K562 (cell line): ENCODE data around the gene NMT1. TPM values are rescaled to one million over a fixed set of nuclear protein-coding genes. Genes with fewer than 3 reads are reported as not detected.

Experiments
- BHLHE40 ChIP-seq: IDR thresholded peaks from 2 replicates; pipeline ENCODE4 v1.6.1; 2011; ENCODE audit warnings: low read length, improper control_type of control experiment
- CC2D1A ChIP-seq: fragments of 450-650 bp; IDR thresholded peaks from 2 replicates; pipeline ENCODE4 v1.6.1; 2017; ENCODE audit warnings: mild to moderate bottlenecking
- CUX1 ChIP-seq: fragments of 200-800 bp; sonication (Bioruptor generic); IDR thresholded peaks from 2 replicates; pipeline ENCODE4 v1.6.1; 2016; ENCODE audit warnings: missing genetic modification characterization, missing compliant biosample characterization
- FOXA3 ChIP-seq, 2 experiments: fragments of 450-650 bp in 1 of 2; sonication (generic) in 1 of 2; formaldehyde crosslinking; IDR thresholded peaks in 1 of 2; conservative IDR thresholded peaks in 1 of 2; 2 replicates each; pipeline versions ENCODE4 v1.4.0 to v1.8.0; 2020 to 2022; ENCODE audit warnings: mild to moderate bottlenecking in 2 of 2, missing genetic modification reagents in 1 of 2
- GABPB2 ChIP-seq: fragments of 250-450 bp; sonication (Bioruptor Pico); conservative IDR thresholded peaks from 2 replicates; pipeline ENCODE4 v1.5.1; 2021; ENCODE audit warnings: mild to moderate bottlenecking
- KDM2B ChIP-seq: fragments of 250-450 bp; sonication (Bioruptor Pico); IDR thresholded peaks from 2 replicates; pipeline ENCODE4 v1.8.0; 2021; ENCODE audit warnings: mild to moderate bottlenecking, moderate library complexity
- MBD2 ChIP-seq: sonication (generic); IDR thresholded peaks from 2 replicates; pipeline ENCODE4 v1.6.1; 2016; ENCODE audit warnings: low read depth, borderline replicate concordance
- MTA1 ChIP-seq: fragments of 450-650 bp; IDR thresholded peaks from 2 replicates; pipeline ENCODE4 v1.6.1; 2017; ENCODE audit warnings: borderline replicate concordance
- POLR2AphosphoS5 ChIP-seq: IDR thresholded peaks from 2 replicates; pipeline ENCODE4 v1.6.1; 2011; ENCODE audit warnings: mild to moderate bottlenecking, low read depth, low read length, moderate library complexity; ENCODE audit not compliant: control insufficient read depth, insufficient read depth
- RBM17 ChIP-seq: fragments of 200-400 bp; formaldehyde crosslinking; IDR thresholded peaks from 2 replicates; pipeline ENCODE4 v1.6.1; 2017; ENCODE audit warnings: low read depth, mild to moderate bottlenecking, low read length, borderline replicate concordance
- SIN3B ChIP-seq: fragments of 450-650 bp; IDR thresholded peaks from 2 replicates; pipeline ENCODE4 v1.6.1; 2017; ENCODE audit warnings: low read depth, mild to moderate bottlenecking, moderate library complexity
- TBP ChIP-seq: optimal IDR thresholded peaks from 2 replicates; pipeline ENCODE3; 2011; ENCODE audit warnings: low read depth, low read length, improper control_type of control experiment
- TEAD2 ChIP-seq: fragments of 450-650 bp; IDR thresholded peaks from 2 replicates; pipeline ENCODE4 v1.6.1; 2016; ENCODE audit warnings: missing genetic modification characterization, control low read depth, missing compliant biosample characterization
- ZNF212 ChIP-seq: fragments of 450-650 bp; formaldehyde crosslinking; IDR thresholded peaks from 2 replicates; pipeline ENCODE4 v1.4.0; 2020; ENCODE audit warnings: mild to moderate bottlenecking
- polyA plus RNA-seq, 8 experiments: library from polyadenylated mRNA; depleted of rRNA in 4 of 8; stranded (reverse) in 5 of 8; unstranded in 3 of 8; fragments of >200 nt; fragmentation: Nextera tagmentation in 2 of 8; fragmentation: Illumina TruSeq in 1 of 8; extraction: Ambion mirVana in 2 of 8; extraction: Trizol in 1 of 8; gene quantifications; 2 replicates each; pipeline versions ENCODE4 v1.2.1 to v1.2.3, GENCODE V29; 2011 to 2014; ENCODE audit warnings: inconsistent platforms in 1 of 8, missing spikeins in 1 of 8
- total RNA-seq, 7 experiments: library from RNA; depleted of rRNA in 6 of 7; stranded (reverse); fragments of >200 nt in 6 of 7; fragmentation: Illumina TruSeq in 2 of 7; extraction: Trizol in 2 of 7; gene quantifications; 2 replicates each; pipeline versions ENCODE4 v1.2.1 to v1.2.3, GENCODE V29; 2011 to 2021; ENCODE audit warnings: low replicate concordance in 1 of 7
- TF ChIP-seq, protein P1 (sequence below): fragments of 450-650 bp; conservative IDR thresholded peaks from 2 replicates; pipeline ENCODE4 v1.6.1; 2016; ENCODE audit warnings: missing genetic modification characterization, low read depth, mild to moderate bottlenecking, control low read depth, missing compliant biosample characterization
- TF ChIP-seq, protein P2 (sequence below): sonication (generic); IDR thresholded peaks from 2 replicates; pipeline ENCODE4 v1.6.1; 2016
- TF ChIP-seq, protein P3 (sequence below): IDR thresholded peaks from 2 replicates; pipeline ENCODE4 v1.6.1; 2011; ENCODE audit not compliant: insufficient read length; ENCODE audit errors: extremely low read depth

Gene NMT1
- total and polyA plus RNA-seq, 9 of the 15 experiments (the other 6 are each of a cell fraction or from before 2014, with no cell fraction given): 86.7 to 569 (median 213) TPM

GRCh38 chr17:45135192-45135977 is 74.3 kb downstream of the NMT1 start, which contains the start of gene ACBD4 (continued):
- TF ChIP-seq CUX1 (CRISPR knock-in tag) (peak; percentile 94; the same call in 1 of the 2 replicates), BHLHE40 (0 out of 2 replicates have a peak, but pooled peaks have one; percentile 26), MBD2 (peak; percentile 95), FOXA3 (CRISPR knock-in tag; conservative IDR thresholded peaks at IDR 0.05 in 1 of 2, IDR thresholded peaks at IDR 0.05 in 1 of 2) (peak in 1 of 2 experiments; percentile 49; a peak in 2 of 4 replicates), TEAD2 (no peak), GABPB2 (CRISPR knock-in tag) (no peak), SIN3B (no peak), CC2D1A (peak; percentile 96), KDM2B (CRISPR knock-in tag) (no peak), POLR2AphosphoS5 (peak; percentile 53), RBM17 (no peak), ZNF212 (CRISPR knock-in tag) (no peak), TBP (peak; percentile 19), MTA1 (0 out of 2 replicates have a peak, but pooled peaks have one; percentile 9)
- TF ChIP-seq, protein P1, sequence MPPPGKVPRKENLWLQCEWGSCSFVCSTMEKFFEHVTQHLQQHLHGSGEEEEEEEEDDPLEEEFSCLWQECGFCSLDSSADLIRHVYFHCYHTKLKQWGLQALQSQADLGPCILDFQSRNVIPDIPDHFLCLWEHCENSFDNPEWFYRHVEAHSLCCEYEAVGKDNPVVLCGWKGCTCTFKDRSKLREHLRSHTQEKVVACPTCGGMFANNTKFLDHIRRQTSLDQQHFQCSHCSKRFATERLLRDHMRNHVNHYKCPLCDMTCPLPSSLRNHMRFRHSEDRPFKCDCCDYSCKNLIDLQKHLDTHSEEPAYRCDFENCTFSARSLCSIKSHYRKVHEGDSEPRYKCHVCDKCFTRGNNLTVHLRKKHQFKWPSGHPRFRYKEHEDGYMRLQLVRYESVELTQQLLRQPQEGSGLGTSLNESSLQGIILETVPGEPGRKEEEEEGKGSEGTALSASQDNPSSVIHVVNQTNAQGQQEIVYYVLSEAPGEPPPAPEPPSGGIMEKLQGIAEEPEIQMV (tag): no peak
- TF ChIP-seq, protein P2, sequence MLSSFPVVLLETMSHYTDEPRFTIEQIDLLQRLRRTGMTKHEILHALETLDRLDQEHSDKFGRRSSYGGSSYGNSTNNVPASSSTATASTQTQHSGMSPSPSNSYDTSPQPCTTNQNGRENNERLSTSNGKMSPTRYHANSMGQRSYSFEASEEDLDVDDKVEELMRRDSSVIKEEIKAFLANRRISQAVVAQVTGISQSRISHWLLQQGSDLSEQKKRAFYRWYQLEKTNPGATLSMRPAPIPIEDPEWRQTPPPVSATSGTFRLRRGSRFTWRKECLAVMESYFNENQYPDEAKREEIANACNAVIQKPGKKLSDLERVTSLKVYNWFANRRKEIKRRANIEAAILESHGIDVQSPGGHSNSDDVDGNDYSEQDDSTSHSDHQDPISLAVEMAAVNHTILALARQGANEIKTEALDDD: no peak
- TF ChIP-seq, protein P3, sequence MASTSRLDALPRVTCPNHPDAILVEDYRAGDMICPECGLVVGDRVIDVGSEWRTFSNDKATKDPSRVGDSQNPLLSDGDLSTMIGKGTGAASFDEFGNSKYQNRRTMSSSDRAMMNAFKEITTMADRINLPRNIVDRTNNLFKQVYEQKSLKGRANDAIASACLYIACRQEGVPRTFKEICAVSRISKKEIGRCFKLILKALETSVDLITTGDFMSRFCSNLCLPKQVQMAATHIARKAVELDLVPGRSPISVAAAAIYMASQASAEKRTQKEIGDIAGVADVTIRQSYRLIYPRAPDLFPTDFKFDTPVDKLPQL: no peak
